CD14-positive monocyte (primary cell): Measurements from ENCODE around the gene TNFRSF19. TPM values are rescaled to one million over a fixed set of nuclear protein-coding genes. Genes with fewer than 3 reads are reported as not detected.

ENCODE experiments used
- DNase-seq, 3 donors: peaks; one replicate each; pipeline ENCODE4 v3.0.0-alpha.2; 2011 to 2022
- H2AFZ ChIP-seq: 2 replicates; pipeline ENCODE4 v1.6.0; 2012; ENCODE audit warnings: mild to moderate bottlenecking, low read depth, low read length, inconsistent platforms; ENCODE audit not compliant: insufficient read depth, poor library complexity, severe bottlenecking
- H3K27ac ChIP-seq, 2 donors: 1 replicate in 1 of 2; 2 replicates in 1 of 2; pipeline ENCODE4 v1.5.1; 2012 to 2013; ENCODE audit warnings: low read length in 2 of 2, control low read depth in 1 of 2, inconsistent platforms in 1 of 2, low read depth in 1 of 2, mild to moderate bottlenecking in 1 of 2
- H3K27me3 ChIP-seq, 2 donors: one replicate each; pipeline versions ENCODE4 v1.6.0 to v1.6.1; 2011 to 2013; ENCODE audit warnings: low read length in 2 of 2; ENCODE audit not compliant: control insufficient read depth in 2 of 2, insufficient read depth in 2 of 2
- H3K36me3 ChIP-seq, 2 donors: replicated peaks in 1 of 2; 1 replicate in 1 of 2; 2 replicates in 1 of 2; pipeline versions ENCODE4 v1.5.1 to v1.6.1; 2012 to 2013; ENCODE audit warnings: low read length in 2 of 2, control low read depth in 1 of 2, inconsistent platforms in 1 of 2, mild to moderate bottlenecking in 1 of 2; ENCODE audit not compliant: insufficient read depth in 2 of 2, control insufficient read depth in 1 of 2
- H3K4me1 ChIP-seq, 2 donors: 1 replicate in 1 of 2; 2 replicates in 1 of 2; pipeline versions ENCODE4 v1.5.1 to v1.6.1; 2012 to 2013; ENCODE audit warnings: low read length in 2 of 2, control low read depth in 1 of 2, inconsistent platforms in 1 of 2, mild to moderate bottlenecking in 1 of 2, moderate library complexity in 1 of 2; ENCODE audit not compliant: insufficient read depth in 2 of 2, control insufficient read depth in 1 of 2
- H3K4me2 ChIP-seq: replicated peaks from 2 replicates; pipeline ENCODE3; 2012; ENCODE audit warnings: low read length, moderate library complexity, mild to moderate bottlenecking; ENCODE audit not compliant: poor library complexity, severe bottlenecking; ENCODE audit errors: extremely low read depth
- H3K4me3 ChIP-seq, 3 experiments: fragments of 200-600 bp in 1 of 3; sonication (generic) in 1 of 3; replicated peaks in 1 of 3; 1 replicate in 2 of 3; 2 replicates in 1 of 3; pipeline ENCODE4 v1.5.1; 2011 to 2013; ENCODE audit warnings: low read length in 3 of 3, mild to moderate bottlenecking in 3 of 3, control low read depth in 2 of 3, low read depth in 2 of 3, inconsistent platforms in 1 of 3, moderate library complexity in 1 of 3
- H3K79me2 ChIP-seq: 2 replicates; pipeline ENCODE4 v1.6.0; 2012; ENCODE audit warnings: mild to moderate bottlenecking, control low read depth, inconsistent platforms, low read length, moderate library complexity; ENCODE audit not compliant: insufficient read depth
- H3K9ac ChIP-seq: 2 replicates; pipeline ENCODE4 v1.6.0; 2017; ENCODE audit warnings: low read length, mild to moderate bottlenecking; ENCODE audit not compliant: insufficient read depth, poor library complexity, severe bottlenecking
- H3K9me3 ChIP-seq, 2 donors: replicated peaks in 1 of 2; 1 replicate in 1 of 2; 2 replicates in 1 of 2; pipeline versions ENCODE4 v1.5.1 to v1.6.1; 2012 to 2013; ENCODE audit warnings: low read length in 2 of 2, control low read depth in 1 of 2; ENCODE audit not compliant: control insufficient read depth in 1 of 2, insufficient read depth in 1 of 2
- H4K20me1 ChIP-seq: 2 replicates; pipeline ENCODE4 v1.6.0; 2012; ENCODE audit warnings: mild to moderate bottlenecking, low read length, control low read depth, moderate library complexity; ENCODE audit not compliant: insufficient read depth
- H3K27ac Mint-ChIP-seq, 7 donors: one replicate each; pipeline ENCODE4 v1.8.0; 2020; ENCODE audit warnings: mild to moderate bottlenecking in 7 of 7, mixed read lengths in 7 of 7, moderate library complexity in 6 of 7, inconsistent platforms in 2 of 7
- H3K27me3 Mint-ChIP-seq, 3 donors: one replicate each; pipeline ENCODE4 v1.8.0; 2021 to 2022; ENCODE audit warnings: low read depth in 3 of 3, mild to moderate bottlenecking in 3 of 3, mixed read lengths in 3 of 3, moderate library complexity in 3 of 3, inconsistent platforms in 1 of 3
- H3K36me3 Mint-ChIP-seq, 2 donors: one replicate each; pipeline ENCODE4 v1.8.0; 2020; ENCODE audit warnings: mixed read lengths in 2 of 2, inconsistent platforms in 1 of 2, mild to moderate bottlenecking in 1 of 2
- H3K4me1 Mint-ChIP-seq: one replicate; pipeline ENCODE4 v1.8.0; 2020; ENCODE audit warnings: mild to moderate bottlenecking, mixed read lengths
- H3K4me3 Mint-ChIP-seq, 2 donors: one replicate each; pipeline ENCODE4 v1.8.0; 2020; ENCODE audit warnings: mild to moderate bottlenecking in 2 of 2, mixed read lengths in 2 of 2, moderate library complexity in 1 of 2
- H3K9me3 Mint-ChIP-seq, 7 donors: one replicate each; pipeline ENCODE4 v1.8.0; 2020 to 2022; ENCODE audit warnings: mixed read lengths in 7 of 7, mild to moderate bottlenecking in 6 of 7, moderate library complexity in 6 of 7, inconsistent platforms in 2 of 7
- WGBS: methylation state at CpG from one replicate; pipeline ENCODE4 v1.1.5; 2013; ENCODE audit warnings: missing lambda C conversion rate; ENCODE audit not compliant: insufficient coverage; 5-methylcytosine and 5-hydroxymethylcytosine counted together
- intact Hi-C, 2 donors: fragments of 100-400 bp; cut with micrococcal nuclease; formaldehyde crosslinking; loops; one replicate each; pipeline versions ENCODE4 v1.15.0 to v1.15.1; 2023
- polyA plus RNA-seq, 3 donors: library from polyadenylated mRNA; depleted of rRNA in 1 of 3; unstranded in 2 of 3; stranded (reverse) in 1 of 3; fragments of 300-500 nt in 2 of 3; fragments of >200 nt in 1 of 3; fragmentation: Illumina TruSeq in 2 of 3; gene quantifications; 1 replicate in 2 of 3; 2 replicates in 1 of 3; pipeline ENCODE4 v1.2.3, GENCODE V29; 2012 to 2021
- TF ChIP-seq, protein P1 (sequence below): fragments of 200-600 bp; IDR thresholded peaks from one replicate; pipeline ENCODE4 v1.8.0; 2022; ENCODE audit warnings: antibody characterized with exemption, mild to moderate bottlenecking

Gene TNFRSF19
- polyA plus RNA-seq, 3 donors = 0.11 TPM; not detected in 2

DNA sequence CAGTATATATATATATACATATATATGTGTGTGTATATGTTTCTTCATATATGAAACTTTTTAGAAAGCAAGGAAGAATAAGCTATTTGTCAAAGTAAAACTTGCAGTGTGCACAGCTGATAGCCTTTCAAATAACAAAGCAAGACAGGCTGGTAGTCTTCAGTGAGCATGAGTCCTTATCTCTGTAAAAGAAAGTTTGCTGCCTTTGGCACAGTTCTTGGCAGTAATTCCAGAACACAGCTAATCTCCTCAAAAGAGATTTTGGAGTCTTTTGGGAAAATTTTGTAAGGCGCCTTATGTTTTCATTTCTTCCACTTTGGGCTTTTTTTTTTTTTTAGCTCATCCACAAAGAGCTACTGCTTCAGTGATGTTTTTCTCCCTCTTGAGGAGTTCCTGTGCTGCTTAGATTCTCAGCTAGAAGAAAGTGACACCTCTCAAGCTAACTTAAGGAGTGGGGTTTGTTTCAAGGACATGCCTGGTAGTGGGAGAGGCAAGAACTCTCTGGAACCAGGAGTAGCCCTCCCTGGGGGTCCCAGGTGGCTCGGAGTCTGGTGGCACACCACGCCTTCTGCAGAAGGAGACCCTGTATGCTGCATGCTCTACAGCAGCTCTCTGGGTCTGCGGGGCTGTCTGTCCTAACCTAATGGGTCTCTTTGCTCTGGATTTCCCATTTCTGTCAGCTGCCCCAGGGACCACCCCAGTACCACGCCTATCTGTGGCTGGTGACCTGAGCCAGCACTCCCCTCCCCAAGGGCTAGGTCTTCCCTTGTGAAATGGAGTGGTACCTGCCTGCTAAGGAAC lies 58.8 kb downstream of the TNFRSF19 start:
- no peaks in the 10 kb centered on the region for H4K20me1 ChIP-seq
- no peak overlapping the region for H2AFZ ChIP-seq
- no peak overlapping the region for H3K4me3 ChIP-seq
- no peak overlapping the region for H3K4me2 ChIP-seq
- H3K9ac ChIP-seq = no peak overlapping the region
- TF ChIP-seq, protein P1, sequence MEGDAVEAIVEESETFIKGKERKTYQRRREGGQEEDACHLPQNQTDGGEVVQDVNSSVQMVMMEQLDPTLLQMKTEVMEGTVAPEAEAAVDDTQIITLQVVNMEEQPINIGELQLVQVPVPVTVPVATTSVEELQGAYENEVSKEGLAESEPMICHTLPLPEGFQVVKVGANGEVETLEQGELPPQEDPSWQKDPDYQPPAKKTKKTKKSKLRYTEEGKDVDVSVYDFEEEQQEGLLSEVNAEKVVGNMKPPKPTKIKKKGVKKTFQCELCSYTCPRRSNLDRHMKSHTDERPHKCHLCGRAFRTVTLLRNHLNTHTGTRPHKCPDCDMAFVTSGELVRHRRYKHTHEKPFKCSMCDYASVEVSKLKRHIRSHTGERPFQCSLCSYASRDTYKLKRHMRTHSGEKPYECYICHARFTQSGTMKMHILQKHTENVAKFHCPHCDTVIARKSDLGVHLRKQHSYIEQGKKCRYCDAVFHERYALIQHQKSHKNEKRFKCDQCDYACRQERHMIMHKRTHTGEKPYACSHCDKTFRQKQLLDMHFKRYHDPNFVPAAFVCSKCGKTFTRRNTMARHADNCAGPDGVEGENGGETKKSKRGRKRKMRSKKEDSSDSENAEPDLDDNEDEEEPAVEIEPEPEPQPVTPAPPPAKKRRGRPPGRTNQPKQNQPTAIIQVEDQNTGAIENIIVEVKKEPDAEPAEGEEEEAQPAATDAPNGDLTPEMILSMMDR = no peak
- no peak overlapping the region for H3K27ac ChIP-seq
- intact Hi-C loops = no loop called here
- peaks cover 3% of the 10 kb centered on the region for H3K4me1 Mint-ChIP-seq
- H3K9me3 Mint-ChIP-seq = peaks cover 0 to 9% (median 2%) of the 10 kb centered on the region in 7 donors
- no peak overlapping the region for H3K4me3 Mint-ChIP-seq
- no peaks in the 10 kb centered on the region for H3K79me2 ChIP-seq
- no peak overlapping the region for H3K27ac Mint-ChIP-seq
- no peaks in the 10 kb centered on the region for H3K36me3 ChIP-seq
- H3K36me3 Mint-ChIP-seq = no peaks in the 10 kb centered on the region
- no peaks in the 10 kb centered on the region for H3K9me3 ChIP-seq
- H3K27me3 Mint-ChIP-seq = peaks cover 0 to 6% (median 1%) of the 10 kb centered on the region in 3 donors
- H3K27me3 ChIP-seq = no peaks in the 10 kb centered on the region
- no peaks in the 10 kb centered on the region for H3K4me1 ChIP-seq
- 86% methylated on average over 3 of the region's 5 CpGs for WGBS
- no peak for DNase-seq

DNA sequence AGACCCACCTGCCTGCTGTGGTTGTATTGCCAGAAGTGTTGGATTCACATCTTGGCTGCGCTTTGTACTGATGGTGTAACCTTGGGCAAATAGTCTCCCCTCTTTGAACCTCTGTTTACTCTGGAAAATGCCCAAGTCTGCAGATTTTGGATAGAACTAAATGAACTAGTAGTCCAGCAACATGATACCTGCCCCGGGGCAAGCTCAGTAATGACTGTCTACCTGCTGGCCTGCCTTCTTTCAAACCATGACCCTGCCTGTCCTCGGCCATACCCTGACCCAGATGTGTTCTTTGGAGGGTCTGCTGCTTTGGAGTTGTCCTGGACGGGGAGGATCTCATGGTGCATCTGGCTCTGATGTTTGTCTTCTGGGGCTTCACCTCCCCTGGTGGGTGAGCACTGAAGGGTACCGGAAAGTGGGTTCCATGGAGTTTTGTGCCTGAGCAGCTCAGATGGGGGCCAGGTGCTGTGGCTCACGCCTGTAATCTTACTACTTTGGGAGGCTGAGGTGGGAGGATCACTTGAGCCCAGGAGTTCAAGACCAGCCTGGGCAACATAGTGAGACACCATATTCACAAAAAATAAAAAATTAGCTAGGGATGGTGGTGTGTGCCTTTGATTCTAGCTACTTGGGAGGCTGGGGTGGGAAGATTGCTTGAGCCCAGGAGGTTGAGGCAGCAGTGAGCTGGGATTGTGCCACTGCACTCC lies 59.5 kb downstream of the TNFRSF19 start:
- no peaks in the 10 kb centered on the region for H3K27me3 ChIP-seq
- H3K4me1 Mint-ChIP-seq = peaks cover 3% of the 10 kb centered on the region
- no peak overlapping the region for H3K9ac ChIP-seq
- no peaks in the 10 kb centered on the region for H3K36me3 ChIP-seq
- no peak overlapping the region for H3K27ac ChIP-seq
- peaks cover 0 to 7% (median 0%) of the 10 kb centered on the region in 7 donors for H3K9me3 Mint-ChIP-seq
- no peak overlapping the region for H3K4me3 ChIP-seq
- H2AFZ ChIP-seq = no peak overlapping the region
- H3K9me3 ChIP-seq = no peaks in the 10 kb centered on the region
- 100% methylated on average over 3 of the region's 6 CpGs for WGBS
- H3K4me2 ChIP-seq = no peak overlapping the region
- no peak overlapping the region for H3K27ac Mint-ChIP-seq
- intact Hi-C loops = no loop called here
- TF ChIP-seq, protein P1 = no peak
- H3K27me3 Mint-ChIP-seq = peaks cover 0 to 6% (median 1%) of the 10 kb centered on the region in 3 donors
- H3K79me2 ChIP-seq = no peaks in the 10 kb centered on the region
- H3K4me1 ChIP-seq = no peaks in the 10 kb centered on the region
- DNase-seq = no peak
- no peaks in the 10 kb centered on the region for H3K36me3 Mint-ChIP-seq
- no peak overlapping the region for H3K4me3 Mint-ChIP-seq
- no peaks in the 10 kb centered on the region for H4K20me1 ChIP-seq
